ENCODE measurements around the gene ANKRD16.
A peak's percentile ranks its signal among the peaks of the same experiment; 100 is the strongest.
"Not testable (repeated sequence)": the region's sequence is repeated elsewhere in the genome, so short reads cannot be mapped to it uniquely, and the experiment has no call there.

The ANKRD16 gene

DNA sequence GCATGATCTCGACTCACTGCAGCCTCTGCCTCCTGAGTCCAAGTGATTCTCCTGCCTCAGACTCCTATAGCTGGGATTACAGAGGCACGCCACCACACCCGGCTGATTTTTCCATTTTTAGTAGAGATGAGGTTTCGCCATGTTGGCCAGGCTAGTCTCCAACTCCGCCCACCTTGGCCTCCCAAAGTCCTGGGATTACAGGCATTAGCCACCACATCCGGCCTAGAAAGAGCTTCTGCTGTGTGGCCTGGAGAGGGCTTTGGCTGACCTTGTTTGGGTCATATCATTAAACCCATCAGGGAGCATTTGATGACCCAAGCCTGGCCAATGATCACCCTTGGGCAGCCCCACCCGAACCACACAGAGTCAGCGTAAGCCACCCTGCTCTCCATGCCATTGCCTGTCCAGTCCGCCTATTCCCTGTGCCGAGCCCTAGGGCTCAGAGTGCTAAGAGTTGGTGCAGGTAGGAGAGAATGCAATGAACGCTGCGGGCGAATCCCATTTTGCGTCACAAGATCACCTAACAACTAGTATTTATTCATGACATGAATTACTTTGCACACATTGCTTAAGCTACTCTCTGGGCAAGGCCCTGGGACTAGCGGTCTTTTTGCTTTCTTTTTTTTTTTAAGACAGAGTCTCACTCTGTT is 54.1 kb downstream of the ANKRD16 start:
- no peak for DNase-seq (ENCODE audit: low read depth in 2 of 2)

DNA sequence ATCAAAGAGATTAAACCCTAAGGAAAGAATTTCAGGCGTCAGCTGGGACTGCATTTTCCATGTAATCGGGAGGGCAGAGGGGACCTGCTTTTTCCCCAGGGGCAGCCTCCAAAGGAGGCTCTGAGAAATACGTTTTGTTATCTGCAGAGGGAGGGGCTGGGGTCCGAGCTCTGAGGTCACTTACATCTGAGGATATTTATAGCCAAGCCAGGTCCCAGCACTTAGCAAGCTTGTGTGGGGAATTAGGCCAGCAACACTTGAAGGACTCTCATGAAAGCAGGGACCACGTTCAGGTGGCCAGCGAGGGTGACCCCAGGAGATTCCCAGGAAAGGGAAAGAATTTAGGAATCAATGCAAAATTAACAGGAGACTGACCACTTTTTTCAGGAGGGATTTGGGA is 55.9 kb downstream of the ANKRD16 start:
- DNase-seq (ENCODE audit: low read depth in 2 of 2) = no peak

DNA sequence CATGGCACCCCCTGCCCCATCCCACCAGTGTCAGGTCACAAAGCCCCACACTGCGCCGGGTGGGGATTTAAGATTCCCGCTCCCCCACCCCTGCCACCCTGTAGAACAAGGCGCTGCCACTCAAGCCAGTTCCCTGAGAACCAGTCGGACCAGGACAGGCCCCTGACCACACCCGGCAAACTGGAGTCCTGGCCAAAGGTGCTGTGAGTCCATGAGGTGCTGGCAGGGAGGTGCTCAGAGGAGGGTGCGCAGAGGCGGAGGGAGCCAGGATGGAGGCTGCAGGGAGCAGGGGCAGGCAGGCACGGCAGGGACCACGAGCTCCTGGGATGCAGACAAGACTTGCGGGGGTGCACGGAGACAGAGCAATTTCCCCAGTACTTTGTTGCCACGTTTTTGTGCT is 56.7 kb downstream of the ANKRD16 start:
- no peak for DNase-seq (ENCODE audit: low read depth in 2 of 2)

DNA sequence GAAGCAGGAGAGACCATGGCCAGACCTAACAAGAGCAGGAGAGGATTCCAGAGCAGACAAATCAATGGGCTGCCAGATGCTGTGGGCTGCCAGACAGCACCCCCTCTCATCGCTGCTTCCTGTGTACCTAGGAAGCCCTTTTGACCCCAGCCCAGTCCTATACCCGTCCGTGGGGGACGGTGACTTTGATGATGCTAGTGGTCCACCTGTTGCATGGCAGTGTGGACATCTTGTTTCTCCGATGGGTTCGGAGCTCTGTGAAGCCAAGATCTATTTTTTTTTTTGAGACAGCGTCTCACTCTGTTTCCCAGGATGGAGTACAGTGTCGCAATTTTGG is 58.3 kb downstream of the ANKRD16 start:
- DNase-seq (ENCODE audit: low read depth in 2 of 2) = no peak

DNA sequence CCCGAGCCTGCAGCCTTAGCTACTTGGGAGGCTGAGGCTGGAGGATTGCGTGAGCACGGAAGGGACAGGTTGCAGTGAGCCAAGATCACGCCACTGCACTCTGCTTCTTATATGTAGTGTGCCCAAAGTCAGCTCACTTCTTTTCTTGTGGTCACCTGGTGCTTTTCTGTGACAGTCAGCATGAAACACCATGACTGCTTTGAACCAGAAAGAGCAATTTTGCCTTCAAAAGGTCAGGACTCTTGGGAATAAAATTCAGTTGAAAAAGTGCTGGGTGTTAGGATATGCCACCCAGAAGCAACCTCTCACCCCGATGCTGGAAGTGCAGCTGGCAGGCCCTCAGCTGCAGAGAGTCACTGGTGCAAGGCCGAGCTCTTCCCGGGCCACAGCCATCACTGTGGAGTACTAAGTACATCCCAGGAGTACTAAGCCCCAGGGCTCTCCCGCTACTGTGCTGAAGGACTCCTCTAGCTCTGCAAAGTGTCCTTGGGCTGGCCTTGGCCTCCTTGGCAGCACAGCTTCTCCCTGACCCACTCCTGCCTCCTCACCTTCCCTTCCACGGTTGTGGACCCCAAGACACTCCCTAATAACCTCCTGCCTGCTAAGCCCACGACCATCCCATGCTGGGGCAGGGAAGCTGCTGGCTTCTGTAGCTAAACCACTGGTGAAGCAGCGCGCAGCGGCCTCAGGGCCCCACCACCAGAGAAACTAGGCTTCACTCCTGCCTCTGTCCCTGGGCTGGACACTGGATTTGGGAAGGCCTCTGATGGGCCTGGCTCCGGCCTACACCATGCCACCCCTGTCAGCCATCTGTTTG is 58.9 kb downstream of the ANKRD16 start:
- DNase-seq (ENCODE audit: low read depth in 2 of 2) = no peak

DNA sequence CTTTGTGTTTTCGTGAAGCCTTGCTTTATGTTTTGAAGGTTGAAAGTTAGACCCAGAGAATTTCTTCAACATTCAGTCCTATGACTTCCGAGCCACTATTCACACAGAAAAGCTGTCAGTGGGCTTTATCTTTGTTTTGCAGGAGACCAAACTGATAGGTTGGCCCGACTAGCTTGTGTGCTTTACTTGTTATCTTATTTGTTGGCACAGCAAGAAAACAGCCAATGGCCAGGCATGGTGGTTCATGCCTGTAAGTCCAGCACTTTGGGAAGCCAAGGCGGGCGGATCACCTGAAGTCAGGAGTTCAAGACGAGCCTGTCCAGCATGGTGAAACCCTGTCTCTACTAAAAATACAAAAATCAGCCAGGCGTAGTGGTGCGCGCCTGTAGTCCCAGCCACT is 60.4 kb downstream of the ANKRD16 start:
- no peak for DNase-seq (ENCODE audit: low read depth in 2 of 2)

DNA sequence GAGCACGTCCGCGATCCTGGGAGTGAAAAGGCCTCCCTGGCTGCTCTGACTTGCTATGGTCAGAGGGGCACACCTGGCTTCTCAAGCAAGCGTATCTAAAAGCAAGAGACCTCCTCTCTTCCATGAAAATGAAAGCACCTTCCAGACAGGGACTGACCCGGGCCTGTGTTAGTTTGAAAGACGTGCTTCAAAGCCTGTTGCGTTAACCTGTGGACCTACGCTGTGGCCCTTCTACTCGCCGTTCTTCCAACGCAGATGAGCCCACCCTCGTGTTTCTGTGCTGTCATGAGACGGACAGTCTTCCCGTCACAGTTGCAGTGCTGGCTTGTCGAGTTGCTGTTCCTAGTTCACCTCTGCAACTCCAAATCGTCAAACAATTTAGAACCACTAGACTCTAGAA is 61.0 kb downstream of the ANKRD16 start:
- no peak for DNase-seq (ENCODE audit: low read depth in 2 of 2)

DNA sequence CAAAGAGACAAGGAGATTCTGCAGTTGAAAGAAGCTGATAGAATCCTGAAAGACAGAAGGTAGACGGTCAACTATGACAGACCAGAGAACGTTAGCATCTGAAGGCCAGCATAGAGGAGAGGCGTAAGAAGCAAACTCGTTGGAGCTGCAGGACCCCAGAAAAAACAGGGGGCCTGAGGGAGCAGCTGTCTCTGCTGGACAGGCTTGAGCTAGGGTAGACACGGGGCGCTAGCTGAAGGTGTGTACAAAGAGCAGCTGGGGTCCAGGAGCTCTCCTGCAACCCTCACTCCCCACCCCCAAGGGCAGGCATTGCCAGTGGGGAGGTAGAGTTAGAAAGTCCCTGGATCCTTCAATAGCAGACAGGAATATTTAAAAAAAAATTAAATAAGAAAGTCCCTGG is 61.9 kb downstream of the ANKRD16 start:
- DNase-seq (ENCODE audit: low read depth in 2 of 2) = no peak

DNA sequence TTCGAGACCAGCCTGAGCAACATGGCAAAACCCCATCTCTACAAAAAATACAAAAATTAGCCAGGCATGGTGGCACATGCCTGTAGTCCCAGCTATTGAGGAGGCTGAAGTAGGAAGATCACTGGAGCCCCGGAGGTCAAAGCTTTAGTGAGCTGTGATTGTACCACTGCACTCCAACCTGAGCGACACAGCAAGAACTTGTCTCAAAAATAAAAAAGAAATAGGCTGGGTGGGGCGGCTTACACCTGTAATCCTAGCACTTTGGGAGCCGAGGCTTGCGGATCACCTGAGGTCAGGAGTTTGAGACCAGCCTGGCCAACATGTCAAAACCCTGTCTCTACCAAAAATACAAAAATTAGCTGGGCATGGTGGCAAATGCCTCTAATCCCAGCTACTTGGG is 63.2 kb downstream of the ANKRD16 start:
- DNase-seq (ENCODE audit: low read depth in 2 of 2) = not testable (repeated sequence)

DNA sequence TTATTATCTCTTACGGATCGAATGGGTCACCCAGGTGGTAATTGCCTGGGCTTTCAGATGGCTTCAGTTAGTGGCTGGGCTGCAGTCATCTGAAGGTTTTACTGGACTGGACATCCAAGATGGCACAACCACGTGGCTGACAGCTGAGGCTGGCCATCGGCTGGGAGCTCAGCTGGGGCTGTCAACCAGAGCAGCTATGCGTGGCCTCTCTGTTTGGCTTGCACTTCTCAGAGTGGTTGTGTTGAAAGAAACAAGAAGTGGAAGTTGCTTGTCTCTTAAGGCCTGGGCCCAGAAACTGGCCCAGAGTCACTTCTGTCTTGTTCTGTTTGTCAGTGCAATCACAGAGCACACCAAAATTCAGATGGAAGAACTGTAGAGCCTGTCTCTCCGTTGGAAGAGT is 70.8 kb downstream of the ANKRD16 start:
- no peak for DNase-seq (ENCODE audit: low read depth in 2 of 2)

DNA sequence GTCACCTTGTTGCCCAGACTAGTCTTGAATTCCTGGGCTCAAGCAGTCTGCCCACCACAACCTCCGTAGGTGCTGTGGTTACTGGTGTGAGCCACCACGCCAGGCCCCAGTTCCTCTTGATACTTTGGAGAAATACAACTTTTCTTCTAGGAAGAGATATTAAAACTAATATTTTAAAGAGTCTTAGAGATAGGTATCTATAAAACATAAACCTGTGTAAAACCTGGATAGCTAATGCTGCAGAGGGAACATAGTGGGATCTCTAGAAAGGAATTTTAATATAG is 71.7 kb downstream of the ANKRD16 start:
- DNase-seq (ENCODE audit: low read depth in 2 of 2) = no peak

DNA sequence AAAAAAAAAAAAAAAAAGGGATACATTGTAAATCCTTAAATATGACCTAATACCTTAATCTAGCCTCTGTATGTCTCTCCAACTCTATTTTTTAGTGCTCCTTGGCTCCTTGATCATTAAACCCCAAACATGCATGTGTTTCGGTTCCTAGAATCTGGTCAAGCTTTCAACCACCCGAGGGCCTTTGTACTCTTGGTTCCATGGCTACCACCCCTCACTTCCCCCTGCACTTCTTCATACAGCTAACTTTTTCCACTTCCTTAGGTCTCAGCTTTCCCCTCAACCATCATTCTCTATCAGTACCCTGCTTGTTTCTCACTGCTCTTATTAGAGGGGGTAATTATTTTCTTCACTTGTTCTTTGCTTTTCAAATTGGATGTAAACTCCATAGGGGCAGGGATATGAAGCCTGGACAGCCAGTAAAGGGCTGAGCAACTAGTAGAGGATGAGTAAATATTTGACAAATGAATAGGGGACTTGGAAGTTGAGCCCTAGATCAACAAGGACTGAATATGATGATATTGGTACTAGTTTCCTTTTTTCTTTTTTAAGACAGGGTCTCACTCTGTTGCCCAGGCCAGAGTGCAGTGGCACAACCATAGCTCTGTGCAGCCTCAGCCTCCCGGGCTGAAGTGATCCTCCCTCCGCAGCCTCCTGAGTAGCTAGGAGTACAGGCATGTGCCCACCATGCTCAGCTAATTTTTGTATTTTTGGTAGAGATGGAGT is 72.2 kb downstream of the ANKRD16 start:
- no peak for DNase-seq (ENCODE audit: low read depth in 2 of 2)

DNA sequence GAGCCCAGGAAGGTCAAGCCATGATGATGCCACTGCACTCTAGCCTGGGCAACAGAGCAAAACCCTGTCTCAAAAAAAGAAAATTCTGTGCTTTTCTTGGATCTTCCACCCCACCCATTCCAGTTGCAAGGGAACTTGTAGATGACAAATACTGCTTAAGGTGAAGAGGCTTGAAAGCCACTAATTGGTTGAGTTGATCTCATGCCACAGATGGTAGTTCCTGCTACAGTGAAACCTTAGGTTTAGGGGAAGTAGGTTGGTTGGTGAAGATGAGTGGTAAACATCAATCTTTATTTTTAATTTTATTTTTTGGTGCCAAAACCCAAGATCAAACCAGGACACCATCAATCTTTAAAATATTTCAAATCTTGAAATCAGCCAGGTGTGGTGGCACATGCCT is 73.5 kb downstream of the ANKRD16 start:
- no peak for DNase-seq (ENCODE audit: low read depth in 2 of 2)

DNA sequence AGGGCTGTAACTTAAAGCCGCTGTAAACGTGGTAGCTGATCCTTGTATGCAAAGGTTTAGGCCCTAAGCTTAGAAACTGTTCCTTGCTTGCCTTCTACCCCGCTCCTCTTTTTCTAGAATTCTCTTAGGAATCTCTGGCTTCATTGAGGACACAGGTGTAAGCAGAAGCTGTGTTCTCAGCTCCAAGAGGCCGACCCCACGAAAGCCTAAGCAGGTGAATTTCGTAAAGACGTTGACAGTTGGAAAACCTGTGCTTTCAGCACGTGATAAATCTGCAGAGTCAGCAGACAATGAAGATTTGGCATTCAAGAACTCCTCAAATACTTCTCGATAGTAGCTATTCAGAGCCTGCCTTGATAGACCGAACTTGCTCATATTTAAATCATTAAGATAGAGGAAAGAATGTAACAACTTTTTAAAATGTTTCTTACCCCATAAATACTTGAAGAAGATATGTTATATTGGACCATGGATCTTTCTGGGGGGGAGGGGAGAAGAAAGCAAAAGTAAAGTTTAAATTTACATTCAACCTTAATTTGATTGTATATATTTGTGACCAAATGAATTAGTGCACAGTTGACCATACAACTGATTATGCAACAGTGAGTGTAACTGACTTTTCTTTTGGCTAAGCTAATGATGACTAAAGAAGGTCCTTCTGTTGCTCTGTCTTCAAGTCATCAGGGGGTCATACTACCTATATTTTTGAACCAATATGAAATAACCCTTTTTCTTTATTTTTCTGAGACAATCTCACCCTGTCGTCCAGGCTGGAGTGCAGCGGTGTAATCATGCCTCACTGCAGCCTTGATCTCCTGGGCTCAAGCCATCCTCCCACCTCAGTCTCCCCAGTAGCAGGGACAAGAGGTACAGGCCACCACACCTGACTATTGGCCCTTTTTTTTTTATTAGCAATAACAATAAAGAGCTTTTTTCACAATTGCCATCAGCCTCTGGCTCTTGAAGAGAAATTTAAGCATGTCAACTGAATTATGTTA is 75.3 kb downstream of the ANKRD16 start:
- DNase-seq (ENCODE audit: low read depth in 2 of 2) = no peak

DNA sequence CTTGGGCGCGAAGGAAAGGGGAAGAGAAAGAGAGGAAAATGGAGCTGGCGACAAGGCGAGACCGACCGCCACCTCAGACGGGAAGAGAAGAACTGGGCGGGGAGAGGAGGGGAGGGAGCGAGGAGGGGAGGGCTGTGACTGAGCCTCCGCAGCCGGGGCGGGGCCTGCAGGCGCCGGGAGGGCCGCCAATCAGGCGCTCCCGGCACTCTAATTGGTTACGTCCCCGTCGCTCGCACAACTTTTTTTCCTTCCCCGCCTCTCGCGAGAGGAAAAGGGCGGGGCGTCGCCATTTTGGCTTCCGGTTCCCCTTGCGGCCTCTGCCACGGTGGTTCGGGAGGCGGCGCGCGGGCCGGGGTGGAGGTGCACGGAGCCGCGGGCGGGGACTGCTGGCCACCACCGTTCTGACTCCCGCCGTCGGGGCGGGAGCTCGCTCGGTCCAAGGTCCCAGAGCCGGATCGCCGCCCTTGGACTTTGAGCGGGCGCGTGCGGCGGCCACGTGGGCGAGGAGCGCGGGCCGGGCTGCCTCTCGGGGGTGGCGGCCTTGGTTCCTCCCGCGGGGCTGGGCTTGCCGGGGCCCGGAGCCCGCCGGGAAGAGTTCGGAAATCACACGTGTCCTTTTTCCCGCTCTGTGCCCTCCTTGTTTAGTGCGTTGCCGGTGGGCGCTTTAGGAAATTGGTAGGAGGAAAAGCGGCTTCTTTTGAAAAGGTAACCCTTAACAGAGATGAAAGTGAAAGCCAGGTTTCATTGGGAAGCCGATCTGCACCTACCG is 76.2 kb downstream of the ANKRD16 start, which contains the start of gene GDI2:
GDI2 (minus strand) TSS at position 94 of the 769 bp plus-strand sequence. CDS start 176 bp downstream, outside the sequence.
- DNase-seq (ENCODE audit: low read depth in 2 of 2) = peak; percentile 88 to 94

DNA sequence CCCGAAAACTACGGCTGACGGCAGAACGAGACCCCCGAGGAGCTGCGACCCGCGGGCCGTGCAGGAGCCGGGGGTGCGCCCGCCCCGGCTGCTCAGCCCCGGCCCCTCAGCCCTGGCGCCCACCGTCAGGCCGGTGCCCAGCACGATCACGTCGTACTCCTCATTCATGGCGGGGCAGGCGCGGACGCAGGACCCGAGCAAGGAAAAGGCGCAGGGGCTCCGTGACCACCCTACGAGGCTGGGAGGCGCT is 76.7 kb downstream of the ANKRD16 start:
- no peak for DNase-seq (ENCODE audit: low read depth in 2 of 2)

DNA sequence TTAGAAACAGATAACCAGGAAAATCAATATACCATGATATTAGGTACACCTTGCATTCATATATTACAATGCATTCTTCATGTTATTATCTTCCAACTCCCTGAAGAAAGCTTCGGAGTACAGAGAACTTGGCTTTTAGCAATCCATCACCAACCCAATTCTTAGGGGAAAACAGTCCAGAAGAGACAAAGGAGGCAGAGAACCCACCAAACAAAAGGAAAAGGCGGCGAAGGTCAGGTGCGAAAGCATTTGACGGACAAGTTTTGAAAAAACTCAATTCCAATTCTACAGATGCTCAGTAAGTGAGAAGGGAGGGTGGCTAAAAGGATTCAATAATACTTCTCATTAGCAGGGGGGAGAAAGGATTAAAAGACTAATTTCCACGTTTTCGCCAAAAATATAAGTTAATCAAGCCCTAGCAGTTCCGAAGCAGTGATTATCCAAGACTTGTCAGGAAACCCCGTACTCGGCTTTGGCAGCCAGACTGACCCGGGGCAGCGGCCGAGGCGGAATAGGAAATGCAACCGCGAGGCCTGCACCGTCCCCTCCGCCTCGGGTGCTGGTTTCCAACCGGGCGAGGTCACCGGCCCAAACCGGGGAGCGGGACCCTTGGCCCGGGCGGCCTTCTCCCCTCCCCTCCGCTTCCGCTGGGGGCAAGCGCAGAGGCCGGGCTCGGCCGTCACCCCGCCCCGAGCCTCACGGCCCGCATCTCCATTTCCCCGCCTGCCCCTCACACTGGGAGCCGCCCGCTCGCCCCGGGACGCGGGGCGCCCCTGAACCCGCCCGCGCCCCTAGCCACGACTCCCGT is 77.2 kb downstream of the ANKRD16 start:
- DNase-seq (ENCODE audit: low read depth in 2 of 2) = no peak
